Measurements from ENCODE around the gene FGF7. TPM values are rescaled to one million over a fixed set of nuclear protein-coding genes. Genes with fewer than 3 reads are reported as not detected.
A peak's percentile ranks its signal among the peaks of the same experiment; 100 is the strongest.

The FGF7 gene
- total RNA-seq, 1 donor from 2014 or later: 0.43 TPM

- H3K4me1 Mint-ChIP-seq (ENCODE audit: low read depth, unreplicated experiment): no peaks in the 10 kb centered on the region
- Histone ChIP-seq H3K36me3 (ENCODE audit: insufficient read depth, low read length) (no peaks in the 10 kb centered on the region), H3K9ac (ENCODE audit: low read length) (no peak overlapping the region), H3K4me3 (ENCODE audit: insufficient read depth, low read depth, low read length) (no peak overlapping the region), H3K4me2 (ENCODE audit: low read length) (no peak overlapping the region), H3K27ac (ENCODE audit: low read depth, low read length) (no peak overlapping the region), H4K20me1 (ENCODE audit: insufficient read depth, low read length) (no peaks in the 10 kb centered on the region), H3K27me3 (ENCODE audit: insufficient read depth, low read length) (no peaks in the 10 kb centered on the region), H2AFZ (ENCODE audit: low read depth, low read length) (no peak overlapping the region), H3K4me1 (ENCODE audit: insufficient read depth, low read length) (no peaks in the 10 kb centered on the region), H3K79me2 (ENCODE audit: insufficient read depth, low read length) (no peaks in the 10 kb centered on the region), H3K9me3 (ENCODE audit: insufficient read depth, low read depth, low read length) (no peaks in the 10 kb centered on the region)
- FAIRE-seq (no peak), DNase-seq (ENCODE audit: low read depth) (no peak)
- H3K36me3 Mint-ChIP-seq (ENCODE audit: low read depth, unreplicated experiment): no peaks in the 10 kb centered on the region
- H3K4me3 Mint-ChIP-seq (ENCODE audit: unreplicated experiment): peak overlapping the region; percentile 20
- H3K27ac Mint-ChIP-seq (ENCODE audit: unreplicated experiment): no peak overlapping the region
- H3K9me3 Mint-ChIP-seq (ENCODE audit: unreplicated experiment): peaks cover 2% of the 10 kb centered on the region
- H3K27me3 Mint-ChIP-seq (ENCODE audit: low read depth, unreplicated experiment): no peaks in the 10 kb centered on the region
- TF ChIP-seq EZH2 (IDR thresholded peaks at IDR 0.05; ENCODE audit: insufficient read depth, low read length) (no peak), CTCF (IDR thresholded peaks at IDR 0.05; ENCODE audit: insufficient read depth, low read depth, low read length) (no peak)
These were observed 16.5 kb upstream of the FGF7 start for GRCh38 chr15:49406352-49407118.

GRCh38 chr15:49410641-49411040 is 12.4 kb upstream of the FGF7 start:
- DNase-seq (ENCODE audit: low read depth) (no peak), FAIRE-seq (no peak)
- H3K36me3 Mint-ChIP-seq (ENCODE audit: low read depth, unreplicated experiment): no peaks in the 10 kb centered on the region
- no peak overlapping the region for H3K4me2 ChIP-seq (ENCODE audit: low read length)
- no peak overlapping the region for H3K27ac Mint-ChIP-seq (ENCODE audit: unreplicated experiment)
- TF ChIP-seq CTCF (IDR thresholded peaks at IDR 0.05; ENCODE audit: insufficient read depth, low read depth, low read length): no peak
- no peak overlapping the region for H3K4me3 Mint-ChIP-seq (ENCODE audit: unreplicated experiment)
- H3K4me1 Mint-ChIP-seq (ENCODE audit: low read depth, unreplicated experiment): no peaks in the 10 kb centered on the region
- no peaks in the 10 kb centered on the region for H4K20me1 ChIP-seq (ENCODE audit: insufficient read depth, low read length)
- no peaks in the 10 kb centered on the region for H3K27me3 Mint-ChIP-seq (ENCODE audit: low read depth, unreplicated experiment)
- H3K4me3 ChIP-seq (ENCODE audit: insufficient read depth, low read depth, low read length): no peak overlapping the region
- H3K27me3 ChIP-seq (ENCODE audit: insufficient read depth, low read length): no peaks in the 10 kb centered on the region
- no peak overlapping the region for H3K27ac ChIP-seq (ENCODE audit: low read depth, low read length)
- H3K4me1 ChIP-seq (ENCODE audit: insufficient read depth, low read length): peaks cover 6% of the 10 kb centered on the region
- H2AFZ ChIP-seq (ENCODE audit: low read depth, low read length): no peak overlapping the region
- no peaks in the 10 kb centered on the region for H3K36me3 ChIP-seq (ENCODE audit: insufficient read depth, low read length)
- H3K9me3 Mint-ChIP-seq (ENCODE audit: unreplicated experiment): peaks cover 3% of the 10 kb centered on the region
- no peaks in the 10 kb centered on the region for H3K79me2 ChIP-seq (ENCODE audit: insufficient read depth, low read length)
- no peaks in the 10 kb centered on the region for H3K9me3 ChIP-seq (ENCODE audit: insufficient read depth, low read depth, low read length)
- no peak overlapping the region for H3K9ac ChIP-seq (ENCODE audit: low read length)

- no peaks in the 10 kb centered on the region for H4K20me1 ChIP-seq (ENCODE audit: insufficient read depth, low read length)
- H3K9me3 ChIP-seq (ENCODE audit: insufficient read depth, low read depth, low read length): no peaks in the 10 kb centered on the region
- no peak overlapping the region for H3K4me3 Mint-ChIP-seq (ENCODE audit: unreplicated experiment)
- no peaks in the 10 kb centered on the region for H3K27me3 ChIP-seq (ENCODE audit: insufficient read depth, low read length)
- no peak for TF ChIP-seq CTCF (IDR thresholded peaks at IDR 0.05; ENCODE audit: insufficient read depth, low read depth, low read length)
- no peak for TF ChIP-seq EZH2 (IDR thresholded peaks at IDR 0.05; ENCODE audit: insufficient read depth, low read length)
- DNase-seq (ENCODE audit: low read depth) (no peak), FAIRE-seq (no peak)
- H3K4me1 Mint-ChIP-seq (ENCODE audit: low read depth, unreplicated experiment): no peaks in the 10 kb centered on the region
- H3K9me3 Mint-ChIP-seq (ENCODE audit: unreplicated experiment): peaks cover 3% of the 10 kb centered on the region
- H3K27ac Mint-ChIP-seq (ENCODE audit: unreplicated experiment): no peak overlapping the region
- H3K79me2 ChIP-seq (ENCODE audit: insufficient read depth, low read length): no peaks in the 10 kb centered on the region
- H3K36me3 Mint-ChIP-seq (ENCODE audit: low read depth, unreplicated experiment): no peaks in the 10 kb centered on the region
- no peak overlapping the region for H3K4me2 ChIP-seq (ENCODE audit: low read length)
- H3K27me3 Mint-ChIP-seq (ENCODE audit: low read depth, unreplicated experiment): no peaks in the 10 kb centered on the region
- peaks cover 8% of the 10 kb centered on the region for H3K4me1 ChIP-seq (ENCODE audit: insufficient read depth, low read length)
- no peak overlapping the region for H3K9ac ChIP-seq (ENCODE audit: low read length)
- no peak overlapping the region for H2AFZ ChIP-seq (ENCODE audit: low read depth, low read length)
- H3K4me3 ChIP-seq (ENCODE audit: insufficient read depth, low read depth, low read length): no peak overlapping the region
- H3K27ac ChIP-seq (ENCODE audit: low read depth, low read length): no peak overlapping the region
- no peaks in the 10 kb centered on the region for H3K36me3 ChIP-seq (ENCODE audit: insufficient read depth, low read length)
These were observed 10.2 kb upstream of the FGF7 start for GRCh38 chr15:49412797-49413196.

All from astrocyte (in vitro differentiated cells and primary cell).